Activated CD4-positive, alpha-beta memory T cell treated with anti-CD3 and anti-CD28 coated beads for 36 hours (primary cell): ENCODE data around the gene ATP4B. TPM values are rescaled to one million over a fixed set of nuclear protein-coding genes. Genes with fewer than 3 reads are reported as not detected.
"Not testable (repeated sequence)": the region's sequence is repeated elsewhere in the genome, so short reads cannot be mapped to it uniquely, and the experiment has no call there.

Experiments
- CTCF ChIA-PET: fragments of 350-600 bp; sonication (Branson Sonifier 250); formaldehyde crosslinking; loops from one replicate; lab custom pipeline; 2021; ENCODE audit warnings: antibody characterized with exemption, inconsistent platforms; lab: Charles Lee
- POLR2A ChIA-PET: fragments of 350-600 bp; sonication (Branson Sonifier 250); formaldehyde crosslinking; loops from one replicate; lab custom pipeline; 2021; ENCODE audit warnings: antibody characterized with exemption; lab: Charles Lee
- DNase-seq: peaks from one replicate; pipeline ENCODE4 v3.0.0-alpha.2; 2020
- H3K27ac Mint-ChIP-seq: one replicate; pipeline ENCODE4 v1.8.0; 2021; ENCODE audit warnings: mixed read lengths
- H3K27me3 Mint-ChIP-seq: one replicate; pipeline ENCODE4 v1.8.0; 2021; ENCODE audit warnings: mixed read lengths
- H3K36me3 Mint-ChIP-seq: one replicate; pipeline ENCODE4 v1.8.0; 2021; ENCODE audit warnings: mixed read lengths
- H3K4me1 Mint-ChIP-seq: one replicate; pipeline ENCODE4 v1.8.0; 2021; ENCODE audit warnings: low read depth, mixed read lengths
- H3K4me3 Mint-ChIP-seq: one replicate; pipeline ENCODE4 v1.8.0; 2021; ENCODE audit warnings: mild to moderate bottlenecking, mixed read lengths
- H3K9me3 Mint-ChIP-seq: one replicate; pipeline ENCODE4 v1.8.0; 2021; ENCODE audit warnings: mixed read lengths
- intact Hi-C: fragments of 100-400 bp; cut with micrococcal nuclease; formaldehyde crosslinking; loops from one replicate; pipeline ENCODE4 v1.15.1; 2023
- total RNA-seq, 2 experiments: library from RNA; stranded (reverse); gene quantifications; one replicate each; pipeline ENCODE4 v1.2.3, GENCODE V29; 2021

ATP4B gene
- total RNA-seq, 2 experiments from 2014 or later = not detected

- CTCF ChIA-PET = no interaction called here
- DNase-seq = no peak
- no peak overlapping the region for H3K27ac Mint-ChIP-seq
- intact Hi-C loops = no loop called here
- no peaks in the 10 kb centered on the region for H3K27me3 Mint-ChIP-seq
- H3K36me3 Mint-ChIP-seq = peaks cover 31% of the 10 kb centered on the region
- POLR2A ChIA-PET = no interaction called here
- no peaks in the 10 kb centered on the region for H3K4me1 Mint-ChIP-seq
- no peak overlapping the region for H3K4me3 Mint-ChIP-seq
- no peaks in the 10 kb centered on the region for H3K9me3 Mint-ChIP-seq
Measured at GRCh38 chr13:113624235-113624587, 33.8 kb downstream of the ATP4B start.

GRCh38 chr13:113623491-113624234 is 34.3 kb downstream of the ATP4B start:
- no peaks in the 10 kb centered on the region for H3K9me3 Mint-ChIP-seq
- H3K4me1 Mint-ChIP-seq = no peaks in the 10 kb centered on the region
- intact Hi-C loops = no loop called here

GRCh38 chr13:113622791-113623490 is 35.1 kb downstream of the ATP4B start:
- intact Hi-C loops = no loop called here

More at GRCh38 chr13:113623491-113624234, 34.3 kb downstream of the ATP4B start:
- DNase-seq = no peak
- no peak overlapping the region for H3K27ac Mint-ChIP-seq
- peaks cover 29% of the 10 kb centered on the region for H3K36me3 Mint-ChIP-seq
- no peaks in the 10 kb centered on the region for H3K27me3 Mint-ChIP-seq
- POLR2A ChIA-PET = no interaction called here
- no peak overlapping the region for H3K4me3 Mint-ChIP-seq
- CTCF ChIA-PET = no interaction called here

GRCh38 chr13:113621986-113622550 is 35.9 kb downstream of the ATP4B start:
- intact Hi-C loops, H3K4me3 Mint-ChIP-seq, POLR2A ChIA-PET, CTCF ChIA-PET, H3K9me3 Mint-ChIP-seq, H3K27me3 Mint-ChIP-seq, H3K27ac Mint-ChIP-seq, DNase-seq, H3K4me1 Mint-ChIP-seq: not testable (repeated sequence)
- H3K36me3 Mint-ChIP-seq = peaks cover 27% of the 10 kb centered on the region

More at GRCh38 chr13:113622791-113623490, 35.1 kb downstream of the ATP4B start:
- H3K4me1 Mint-ChIP-seq = no peaks in the 10 kb centered on the region
- CTCF ChIA-PET = no interaction called here
- no peak for DNase-seq
- H3K27ac Mint-ChIP-seq = no peak overlapping the region
- POLR2A ChIA-PET = no interaction called here
- H3K4me3 Mint-ChIP-seq = no peak overlapping the region
- peaks cover 28% of the 10 kb centered on the region for H3K36me3 Mint-ChIP-seq
- H3K27me3 Mint-ChIP-seq = no peaks in the 10 kb centered on the region
- H3K9me3 Mint-ChIP-seq = no peaks in the 10 kb centered on the region

- H3K4me1 Mint-ChIP-seq, intact Hi-C loops, H3K27ac Mint-ChIP-seq, DNase-seq, CTCF ChIA-PET, H3K27me3 Mint-ChIP-seq, POLR2A ChIA-PET, H3K4me3 Mint-ChIP-seq, H3K9me3 Mint-ChIP-seq: not testable (repeated sequence)
- H3K36me3 Mint-ChIP-seq = peaks cover 23% of the 10 kb centered on the region
Measured at GRCh38 chr13:113621498-113621897, 36.5 kb downstream of the ATP4B start.

- H3K27me3 Mint-ChIP-seq = no peaks in the 10 kb centered on the region
- H3K4me3 Mint-ChIP-seq = no peak overlapping the region
- intact Hi-C loops = no loop called here
- ChIA-PET CTCF (no interaction called here), POLR2A (no interaction called here)
- DNase-seq = no peak
- no peaks in the 10 kb centered on the region for H3K9me3 Mint-ChIP-seq
- H3K27ac Mint-ChIP-seq = no peak overlapping the region
- no peaks in the 10 kb centered on the region for H3K4me1 Mint-ChIP-seq
- H3K36me3 Mint-ChIP-seq = peaks cover 21% of the 10 kb centered on the region
Measured at GRCh38 chr13:113621046-113621445, 37.0 kb downstream of the ATP4B start.

- intact Hi-C loops = no loop called here
- Mint-ChIP-seq H3K27me3 (no peaks in the 10 kb centered on the region), H3K4me1 (no peaks in the 10 kb centered on the region), H3K27ac (no peak overlapping the region), H3K9me3 (no peaks in the 10 kb centered on the region), H3K4me3 (no peak overlapping the region), H3K36me3 (peaks cover 19% of the 10 kb centered on the region)
- ChIA-PET POLR2A (no interaction called here), CTCF (no interaction called here)
- DNase-seq = no peak
Measured at GRCh38 chr13:113620036-113620796, 37.8 kb downstream of the ATP4B start.

- Mint-ChIP-seq H3K4me3 (no peak overlapping the region), H3K4me1 (no peaks in the 10 kb centered on the region), H3K36me3 (peaks cover 8% of the 10 kb centered on the region), H3K27me3 (no peaks in the 10 kb centered on the region), H3K9me3 (no peaks in the 10 kb centered on the region), H3K27ac (no peak overlapping the region)
- intact Hi-C loops = no loop called here
- CTCF ChIA-PET = no interaction called here
- POLR2A ChIA-PET = no interaction called here
- DNase-seq = no peak
Measured at GRCh38 chr13:113618455-113618854, 39.5 kb downstream of the ATP4B start.

- Mint-ChIP-seq H3K9me3 (no peaks in the 10 kb centered on the region), H3K4me3 (no peak overlapping the region), H3K27me3 (no peaks in the 10 kb centered on the region), H3K36me3 (peaks cover 6% of the 10 kb centered on the region), H3K4me1 (no peaks in the 10 kb centered on the region), H3K27ac (no peak overlapping the region)
- intact Hi-C loops = no loop called here
- DNase-seq = no peak
- ChIA-PET CTCF (no interaction called here), POLR2A (no interaction called here)
Measured at GRCh38 chr13:113617961-113618360, 40.0 kb downstream of the ATP4B start.

GRCh38 chr13:113616991-113617749 is 40.8 kb downstream of the ATP4B start:
- no peak overlapping the region for H3K4me3 Mint-ChIP-seq
- H3K36me3 Mint-ChIP-seq = peaks cover 9% of the 10 kb centered on the region
- H3K27me3 Mint-ChIP-seq = no peaks in the 10 kb centered on the region
- intact Hi-C loops = no loop called here
- peaks cover 7% of the 10 kb centered on the region for H3K4me1 Mint-ChIP-seq
- ChIA-PET CTCF (no interaction called here), POLR2A (no interaction called here)
- no peak overlapping the region for H3K27ac Mint-ChIP-seq
- no peaks in the 10 kb centered on the region for H3K9me3 Mint-ChIP-seq
- DNase-seq = no peak

GRCh38 chr13:113616281-113616906 is 41.6 kb downstream of the ATP4B start:
- H3K36me3 Mint-ChIP-seq = peaks cover 12% of the 10 kb centered on the region
- H3K9me3 Mint-ChIP-seq = no peaks in the 10 kb centered on the region
- no peak overlapping the region for H3K4me3 Mint-ChIP-seq
- H3K27ac Mint-ChIP-seq = no peak overlapping the region
- DNase-seq = no peak
- intact Hi-C loops = no loop called here
- H3K4me1 Mint-ChIP-seq = peaks cover 14% of the 10 kb centered on the region
- ChIA-PET CTCF (interaction anchor here (0.6 kb wide), 1 partner anchor 610 kb away, joined by 3 read pairs; no protein-coding TSS in a partner anchor), POLR2A (no interaction called here)
- H3K27me3 Mint-ChIP-seq = no peaks in the 10 kb centered on the region
